ACHN (cell line): ENCODE data around the gene BANP.
"Not testable (repeated sequence)": the region's sequence is repeated elsewhere in the genome, so short reads cannot be mapped to it uniquely, and the experiment has no call there.

Source experiments
- DNase-seq: peaks from one replicate; pipeline ENCODE4 v3.0.0-alpha.2; 2015
- in situ Hi-C: cut with HindIII; loops from 2 replicates; pipeline ENCODE4 v1.10.0; 2017; ENCODE audit warnings: low sequenced_read_pairs, low pct_ligation_motif_present, low pct_unique_long_range_greater_than_20kb

Gene BANP

GRCh38 chr16:87959391-87959990, 8.3 kb downstream of the BANP start:
- in situ Hi-C loops, result no loop called here
- DNase-seq, result no peak

DNA sequence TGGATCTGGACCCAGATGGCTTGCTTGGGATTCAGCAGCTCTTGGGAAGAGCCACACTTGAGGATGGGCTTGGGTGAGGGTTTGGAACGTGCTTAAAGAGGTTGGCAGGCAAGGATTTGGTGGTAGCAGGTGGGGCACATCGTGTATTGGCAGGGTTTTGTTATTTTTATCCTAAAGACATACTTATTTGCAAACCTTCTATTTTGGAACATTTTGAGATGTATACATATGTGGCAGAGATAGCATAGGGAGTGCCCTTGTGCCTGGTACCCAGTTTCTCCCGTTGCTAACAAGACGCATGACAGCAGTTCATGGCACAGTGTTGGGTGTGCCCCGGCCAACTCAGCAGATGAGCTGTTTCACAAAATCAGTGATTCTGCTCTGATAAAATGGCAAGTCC, 9.1 kb downstream of the BANP start:
- in situ Hi-C loops, result no loop called here
- no peak for DNase-seq

GRCh38 chr16:87960852-87961251, 9.6 kb downstream of the BANP start:
- in situ Hi-C loops, result no loop called here
- DNase-seq, result no peak

- in situ Hi-C loops, result no loop called here
- DNase-seq, result no peak
Observed at GRCh38 chr16:87961623-87962022, 10.4 kb downstream of the BANP start.

DNA sequence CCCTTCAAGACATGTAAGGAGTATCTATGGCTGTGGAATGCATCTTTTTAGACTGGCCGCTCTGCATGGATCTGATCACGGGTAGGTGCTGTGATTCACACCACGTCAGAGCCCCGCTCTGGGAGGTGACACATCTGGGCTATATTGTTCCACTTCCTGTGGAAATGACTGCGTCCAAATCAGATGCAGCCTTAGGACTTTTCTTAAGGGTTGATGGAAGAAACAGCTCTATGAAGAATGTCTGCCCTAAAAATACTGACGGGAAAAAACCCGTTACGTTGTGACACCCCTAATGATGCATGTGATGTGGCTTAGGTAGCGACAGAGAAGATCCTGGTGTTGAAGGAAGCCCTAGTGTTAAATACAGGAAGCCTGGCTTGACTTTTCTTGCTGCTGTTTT, 12.2 kb downstream of the BANP start:
- in situ Hi-C loops, result no loop called here
- no peak for DNase-seq

GRCh38 chr16:87964049-87964659, 12.9 kb downstream of the BANP start:
- DNase-seq, result no peak
- in situ Hi-C loops, result no loop called here

DNA sequence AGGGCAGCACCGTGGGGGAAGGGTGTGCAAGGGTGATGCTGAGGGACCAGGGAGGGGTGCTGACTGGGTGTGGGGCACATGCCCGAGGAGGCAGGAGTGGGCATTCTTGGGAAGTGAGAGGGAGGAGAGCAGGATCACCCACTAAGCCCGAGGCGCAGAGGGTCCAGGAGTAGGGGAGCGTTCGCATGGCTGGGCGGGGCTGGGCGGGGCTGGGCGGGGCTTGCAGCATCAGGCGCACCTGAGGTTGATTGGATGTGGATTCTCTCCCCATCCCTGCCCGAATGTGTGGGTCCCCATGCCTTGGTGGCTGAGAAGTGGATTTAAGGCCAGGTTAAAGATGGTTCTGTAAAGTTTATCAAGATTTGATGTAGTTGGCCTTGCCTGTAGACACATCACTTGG, 14.2 kb downstream of the BANP start:
- in situ Hi-C loops, result no loop called here
- no peak for DNase-seq

GRCh38 chr16:87966064-87966645, 14.9 kb downstream of the BANP start:
- in situ Hi-C loops, result no loop called here
- no peak for DNase-seq

- DNase-seq, result no peak
- in situ Hi-C loops, result no loop called here
Observed at GRCh38 chr16:87966685-87967185, 15.5 kb downstream of the BANP start.

DNA sequence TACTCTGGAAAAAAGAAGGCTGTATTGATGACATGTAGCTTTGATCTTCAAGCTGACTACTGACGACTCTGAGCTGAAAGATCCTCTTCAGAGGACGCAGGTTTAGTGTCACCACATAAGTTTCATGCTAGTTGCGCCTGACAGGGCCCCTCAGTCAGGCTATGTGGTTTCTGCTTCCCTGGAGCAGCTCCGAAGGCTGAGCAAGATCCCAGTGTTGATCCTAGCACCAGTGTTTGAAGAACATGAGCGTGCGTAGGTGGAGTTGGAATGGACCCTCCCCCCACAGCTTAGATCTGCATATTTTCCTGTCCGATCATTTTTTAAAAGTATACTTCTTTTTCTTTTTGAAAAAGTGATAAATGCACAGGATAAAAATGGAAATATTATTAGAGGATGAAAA, 17.3 kb downstream of the BANP start:
- DNase-seq, result no peak
- in situ Hi-C loops, result no loop called here

GRCh38 chr16:87970186-87970585, 19.0 kb downstream of the BANP start:
- in situ Hi-C loops, result no loop called here

GRCh38 chr16:87971933-87972332, 20.7 kb downstream of the BANP start:
- in situ Hi-C loops, result no loop called here
- DNase-seq, result peak; percentile 15

More at GRCh38 chr16:87970186-87970585, 19.0 kb downstream of the BANP start:
- DNase-seq, result no peak

GRCh38 chr16:87973717-87974116, 22.5 kb downstream of the BANP start:
- in situ Hi-C loops, result no loop called here
- no peak for DNase-seq

DNA sequence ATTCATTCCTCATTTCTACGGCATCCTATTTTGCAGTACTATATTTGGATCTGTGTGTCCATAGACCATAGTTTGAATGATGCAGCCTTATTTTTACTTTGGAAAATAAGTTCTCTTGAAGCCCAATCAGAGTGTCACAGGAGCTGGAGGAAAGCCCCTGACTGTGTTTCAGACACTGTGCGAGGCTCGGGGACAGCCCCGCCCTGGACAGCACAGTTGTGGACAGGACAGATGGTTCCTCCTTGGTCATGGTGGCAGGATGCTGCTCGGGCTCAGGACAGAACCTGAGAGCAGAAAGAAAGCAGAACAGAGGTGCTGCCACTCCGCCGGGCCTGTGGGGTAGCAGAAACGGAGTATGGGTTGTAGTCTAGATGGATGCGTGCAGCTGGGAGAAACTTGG, 22.9 kb downstream of the BANP start:
- DNase-seq, result no peak
- in situ Hi-C loops, result no loop called here

DNA sequence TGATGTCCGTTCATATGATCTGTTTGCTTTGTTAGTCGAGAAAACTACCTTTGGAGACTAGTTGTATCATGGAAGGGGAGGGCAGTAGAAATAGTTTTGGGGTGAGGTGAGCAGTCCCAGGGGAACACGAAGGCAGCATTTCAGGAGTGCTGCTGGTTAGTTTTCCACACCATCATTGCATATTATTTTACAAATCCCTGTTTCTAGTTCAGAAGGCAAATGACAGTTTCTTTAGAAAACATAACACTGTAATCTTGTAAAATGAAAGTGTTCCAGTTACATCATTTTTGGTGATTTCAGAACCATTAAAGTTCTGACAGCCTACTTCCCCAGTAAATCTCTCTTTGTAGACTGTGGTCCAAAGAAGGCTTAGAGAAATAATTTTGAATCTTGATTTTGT, 25.4 kb downstream of the BANP start:
- DNase-seq, result no peak
- in situ Hi-C loops, result no loop called here

DNA sequence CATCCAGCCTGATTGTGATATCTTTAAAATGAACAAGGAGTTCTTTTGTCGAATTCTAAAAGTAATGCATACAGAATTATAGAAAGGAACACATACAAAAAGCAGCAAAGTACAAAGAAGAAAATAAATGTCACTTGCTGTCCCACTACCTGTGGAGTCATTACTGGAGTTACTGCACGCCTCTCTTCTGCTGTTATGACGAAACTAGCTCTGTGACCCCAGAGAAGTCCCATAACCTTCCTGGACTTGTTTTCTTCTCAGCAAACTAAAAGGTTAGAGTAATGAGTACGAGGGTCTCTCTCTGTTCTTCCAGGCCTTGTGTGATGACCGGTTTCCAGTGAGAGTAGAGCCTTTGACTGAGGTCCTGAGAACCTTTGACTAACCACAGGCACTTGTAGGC, 26.9 kb downstream of the BANP start:
- DNase-seq, result no peak

GRCh38 chr16:87979352-87979751, 28.1 kb downstream of the BANP start:
- DNase-seq, result no peak
- in situ Hi-C loops, result no loop called here

More for the DNA sequence above, 26.9 kb downstream of the BANP start:
- in situ Hi-C loops, result no loop called here

DNA sequence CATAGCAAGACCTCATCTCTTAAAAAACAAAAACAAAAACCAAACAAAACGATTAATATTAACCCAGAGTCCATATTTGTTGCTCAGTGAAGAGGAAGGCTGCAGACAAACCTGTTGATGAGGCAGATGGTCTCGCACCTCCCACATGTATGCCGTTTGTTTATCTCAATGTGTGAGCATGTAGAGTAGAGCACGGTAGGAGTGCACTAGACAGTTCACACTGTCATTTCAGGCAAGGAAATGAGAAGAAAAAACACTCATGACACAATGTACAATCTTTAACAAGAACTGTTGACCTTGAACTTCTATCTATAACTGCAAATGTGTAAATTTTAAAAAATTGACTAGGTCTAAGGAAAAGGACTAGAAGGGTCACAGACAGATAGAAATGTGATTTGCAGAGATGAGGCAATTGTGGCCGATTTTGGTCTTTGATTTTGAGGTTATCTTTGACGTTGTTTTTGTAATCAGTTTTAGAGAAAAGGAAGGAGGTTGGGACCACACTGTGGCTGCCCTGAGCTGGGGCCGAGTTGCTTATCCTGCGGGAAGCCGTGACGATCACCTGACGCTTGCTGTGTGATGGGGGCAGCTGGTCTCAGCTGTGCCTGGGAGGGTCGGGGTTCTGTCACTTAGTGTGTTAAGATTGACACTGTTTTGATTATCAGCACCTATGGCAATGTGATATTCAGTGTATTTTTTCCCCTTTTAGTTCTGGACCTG, 28.8 kb downstream of the BANP start:
- in situ Hi-C loops, DNase-seq: not testable (repeated sequence)

DNA sequence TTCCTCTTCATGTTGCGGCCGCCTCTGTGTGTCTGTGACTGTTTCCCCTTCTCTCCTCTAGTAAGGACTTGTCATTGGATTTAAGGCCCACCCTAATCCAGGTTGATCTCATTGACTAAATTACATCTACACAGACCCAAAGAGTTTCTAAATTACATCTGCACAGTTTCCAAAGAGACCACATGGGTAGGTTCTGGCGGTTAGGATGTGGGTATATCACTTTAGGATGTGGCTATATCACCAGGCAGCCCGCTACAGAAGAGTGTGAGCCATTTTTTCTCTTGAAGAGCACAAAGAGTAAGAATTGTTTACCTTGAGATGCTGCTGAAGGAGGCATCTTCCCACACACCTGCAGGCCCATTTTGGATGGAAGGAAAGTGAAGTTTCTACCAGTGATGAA, 30.1 kb downstream of the BANP start:
- in situ Hi-C loops, result not testable (repeated sequence)

More for the DNA sequence above, 30.1 kb downstream of the BANP start:
- not testable (repeated sequence) for DNase-seq
